GM13976 (cell line): Measurements from ENCODE around the gene SLC51A.
"Not testable (repeated sequence)": the region's sequence is repeated elsewhere in the genome, so short reads cannot be mapped to it uniquely, and the experiment has no call there.

Source experiments
- DNase-seq: peaks from one replicate; pipeline ENCODE4 v3.0.0; 2012; ENCODE audit warnings: low spot score
- CTCF ChIP-seq: IDR thresholded peaks from 2 replicates; pipeline ENCODE4 v1.5.1; 2012; ENCODE audit warnings: borderline replicate concordance, mild to moderate bottlenecking; ENCODE audit not compliant: insufficient read depth; ENCODE audit errors: extremely low read depth, missing control alignments, control extremely low read depth
- in situ Hi-C: fragments of 300-500 bp; cut with MboI; formaldehyde crosslinking; loops from one replicate; pipeline ENCODE4 v1.12.0; 2022; ENCODE audit warnings: low sequenced_read_pairs, mixed read lengths, inconsistent platforms; ENCODE audit not compliant: unreplicated experiment

SLC51A gene

GRCh38 chr3:196238612-196239560, 22.6 kb downstream of the SLC51A start:
- in situ Hi-C loops, result no loop called here

GRCh38 chr3:196240424-196240823, 24.1 kb downstream of the SLC51A start:
- no peak for TF ChIP-seq CTCF
- DNase-seq, result no peak
- in situ Hi-C loops, result no loop called here

More at GRCh38 chr3:196238612-196239560, 22.6 kb downstream of the SLC51A start:
- no peak for DNase-seq
- TF ChIP-seq CTCF, result no peak

- DNase-seq, result no peak
- in situ Hi-C loops, result no loop called here
- TF ChIP-seq CTCF, result no peak
Measured at GRCh38 chr3:196241704-196242103, 25.4 kb downstream of the SLC51A start.

GRCh38 chr3:196244166-196244565, 27.8 kb downstream of the SLC51A start:
- DNase-seq, in situ Hi-C loops: not testable (repeated sequence)

- TF ChIP-seq CTCF, result no peak
- in situ Hi-C loops, result no loop called here
- no peak for DNase-seq
Measured at GRCh38 chr3:196246612-196247308, 30.4 kb downstream of the SLC51A start.

- in situ Hi-C loops, result loop anchor here (10.0 kb wide), 1 partner anchor 263 kb away; the partner anchor contains the start of gene SMCO1
- DNase-seq, result no peak
- TF ChIP-seq CTCF, result no peak
Measured at GRCh38 chr3:196251918-196252317, 35.6 kb downstream of the SLC51A start.
